ENCODE measurements around the gene TAF4B.
"Not testable (repeated sequence)": the region's sequence is repeated elsewhere in the genome, so short reads cannot be mapped to it uniquely, and the experiment has no call there.

The TAF4B gene

GRCh38 chr18:26425148-26425531 lies 198.9 kb downstream of the TAF4B start:
- no peak for DNase-seq

GRCh38 chr18:26429535-26430226 lies 203.4 kb downstream of the TAF4B start:
- no peak for DNase-seq

GRCh38 chr18:26432651-26433424 lies 206.6 kb downstream of the TAF4B start:
- no peak for DNase-seq

GRCh38 chr18:26434887-26435286 lies 208.6 kb downstream of the TAF4B start:
- no peak for DNase-seq

GRCh38 chr18:26435415-26436095 lies 209.3 kb downstream of the TAF4B start:
- DNase-seq = no peak

GRCh38 chr18:26436176-26437051 lies 210.2 kb downstream of the TAF4B start:
- no peak for DNase-seq

GRCh38 chr18:26437634-26438033 lies 211.4 kb downstream of the TAF4B start:
- DNase-seq = not testable (repeated sequence)

- DNase-seq = peak; percentile 66 to 70
Measured at GRCh38 chr18:26438980-26439379, 212.7 kb downstream of the TAF4B start.

- no peak for DNase-seq
Measured at GRCh38 chr18:26439537-26439936, 213.3 kb downstream of the TAF4B start.

- DNase-seq = no peak
Measured at GRCh38 chr18:26440644-26441043, 214.4 kb downstream of the TAF4B start.

All from Kasumi-1 (cell line).